IMR-90 (cell line): Measurements from ENCODE around the gene MYADM.

ENCODE experiments used
- CEBPB ChIP-seq: IDR thresholded peaks from 2 replicates; pipeline ENCODE4 v1.6.1; 2012; ENCODE audit warnings: low read depth, low read length, improper control_type of control experiment
- CTCF ChIP-seq: conservative IDR thresholded peaks from 2 replicates; pipeline ENCODE4 v1.5.1; 2012; ENCODE audit warnings: mild to moderate bottlenecking, low read depth, low read length, improper control_type of control experiment
- FOS ChIP-seq: fragments of 150-350 bp; IDR thresholded peaks from 2 replicates; pipeline ENCODE4 v1.6.1; 2016; ENCODE audit warnings: low read depth, low read length
- MXI1 ChIP-seq: IDR thresholded peaks from 2 replicates; pipeline ENCODE4 v1.6.1; 2012; ENCODE audit warnings: low read depth, mild to moderate bottlenecking, low read length, moderate library complexity, borderline replicate concordance
- POLR2A ChIP-seq: IDR thresholded peaks from 2 replicates; pipeline ENCODE4 v1.6.1; 2012; ENCODE audit warnings: mild to moderate bottlenecking, low read depth, low read length
- SMC3 ChIP-seq: fragments of 150-350 bp; IDR thresholded peaks from 2 replicates; pipeline ENCODE4 v1.6.1; 2016; ENCODE audit warnings: low read depth, mild to moderate bottlenecking, antibody characterized with exemption, low read length, moderate library complexity

- TF ChIP-seq POLR2A (no peak), CTCF (no peak), SMC3 (no peak), FOS (no peak), MXI1 (no peak), CEBPB (no peak)
These were observed 30.5 kb downstream of the MYADM start for GRCh38 chr19:53898166-53898565.
